ENCODE data around the gene GRB2.

GRB2 gene

GRCh38 chr17:75412455-75413317 lies 7.2 kb upstream of the GRB2 start:
- peak; percentile 15 to 31 for DNase-seq

- no peak for DNase-seq
Measured at GRCh38 chr17:75411328-75412067, 6.0 kb upstream of the GRB2 start.

GRCh38 chr17:75410141-75410540 lies 4.7 kb upstream of the GRB2 start:
- DNase-seq: no peak

- no peak for DNase-seq
Measured at GRCh38 chr17:75407655-75408352, 2.3 kb upstream of the GRB2 start.

GRCh38 chr17:75406222-75406615 lies 741 bp upstream of the GRB2 start:
- DNase-seq: no peak

GRCh38 chr17:75404731-75405364 lies 630 bp downstream of the GRB2 start:
- peak in 1 of 2 experiments; percentile 50 for DNase-seq

- no peak for DNase-seq
Measured at GRCh38 chr17:75404223-75404730, 1.2 kb downstream of the GRB2 start.

GRCh38 chr17:75403131-75403530 lies 2.3 kb downstream of the GRB2 start:
- no peak for DNase-seq

- DNase-seq: no peak
Measured at GRCh38 chr17:75402026-75402425, 3.5 kb downstream of the GRB2 start.

- DNase-seq: no peak
Measured at GRCh38 chr17:75400326-75400939, 5.0 kb downstream of the GRB2 start.

- DNase-seq: no peak
Measured at GRCh38 chr17:75398279-75398678, 7.2 kb downstream of the GRB2 start.

GRCh38 chr17:75397217-75397616 lies 8.3 kb downstream of the GRB2 start:
- DNase-seq: no peak

- no peak for DNase-seq
Measured at GRCh38 chr17:75396796-75397195, 8.7 kb downstream of the GRB2 start.

GRCh38 chr17:75396025-75396424 lies 9.5 kb downstream of the GRB2 start:
- no peak for DNase-seq

- no peak for DNase-seq
Measured at GRCh38 chr17:75394332-75394918, 11.1 kb downstream of the GRB2 start.

GRCh38 chr17:75393523-75394331 lies 11.8 kb downstream of the GRB2 start:
- DNase-seq: peak; percentile 90 to 91

GRCh38 chr17:75392559-75392958 lies 12.9 kb downstream of the GRB2 start:
- DNase-seq: no peak

- no peak for DNase-seq
Measured at GRCh38 chr17:75390982-75391381, 14.5 kb downstream of the GRB2 start.

- DNase-seq: no peak
Measured at GRCh38 chr17:75388476-75389030, 16.9 kb downstream of the GRB2 start.

- no peak for DNase-seq
Measured at GRCh38 chr17:75387771-75388170, 17.7 kb downstream of the GRB2 start.

GRCh38 chr17:75386430-75386829 lies 19.0 kb downstream of the GRB2 start:
- no peak for DNase-seq
